ENCODE data around the gene PBX2.
"Not testable (repeated sequence)": the region's sequence is repeated elsewhere in the genome, so short reads cannot be mapped to it uniquely, and the experiment has no call there.

PBX2 gene

DNA sequence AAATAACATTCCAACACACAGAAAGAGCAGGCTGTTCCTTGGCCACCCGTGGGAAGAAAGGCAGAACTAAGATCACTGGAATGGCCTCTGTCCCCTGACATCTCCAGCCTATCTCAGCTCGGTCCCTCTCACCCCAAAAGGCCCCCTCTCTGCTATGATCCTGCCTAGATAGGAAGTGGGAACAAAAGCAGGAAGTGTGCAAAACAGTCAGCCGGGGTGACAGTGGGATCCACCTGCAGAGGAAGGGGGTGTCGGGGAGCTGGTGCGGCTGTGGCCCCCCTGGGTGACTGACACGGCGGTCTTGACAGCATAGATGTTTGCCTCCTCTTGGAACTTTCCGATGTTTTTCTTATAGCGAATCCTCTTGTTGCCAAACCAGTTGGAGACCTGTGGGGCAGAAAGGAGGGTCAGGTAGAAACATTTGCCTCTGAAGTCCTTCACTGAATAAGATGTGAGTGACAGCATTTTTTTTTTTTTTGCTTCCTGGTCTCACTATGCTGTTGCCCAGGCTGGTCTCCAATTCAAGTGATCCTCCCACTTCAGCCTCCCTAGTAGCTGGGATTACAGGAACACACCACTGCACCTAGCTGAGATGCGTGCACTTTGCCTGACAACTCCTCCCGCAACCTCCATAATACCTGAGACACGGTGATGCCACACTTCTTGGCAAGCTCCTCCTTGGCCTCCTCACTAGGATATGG lies 2.8 kb downstream of the PBX2 start:
- Mint-ChIP-seq H3K36me3 (ENCODE audit: low read depth) (peaks cover 25% of the 10 kb centered on the region), H3K4me1 (peaks cover 62% of the 10 kb centered on the region), H3K4me3 (peak overlapping the region; percentile 97), H3K9me3 (no peaks in the 10 kb centered on the region), H3K27ac (peak overlapping the region; percentile 97), H3K27me3 (ENCODE audit: low read depth, poor library complexity) (no peaks in the 10 kb centered on the region)
- DNase-seq = no peak
- TF ChIP-seq, protein P1, sequence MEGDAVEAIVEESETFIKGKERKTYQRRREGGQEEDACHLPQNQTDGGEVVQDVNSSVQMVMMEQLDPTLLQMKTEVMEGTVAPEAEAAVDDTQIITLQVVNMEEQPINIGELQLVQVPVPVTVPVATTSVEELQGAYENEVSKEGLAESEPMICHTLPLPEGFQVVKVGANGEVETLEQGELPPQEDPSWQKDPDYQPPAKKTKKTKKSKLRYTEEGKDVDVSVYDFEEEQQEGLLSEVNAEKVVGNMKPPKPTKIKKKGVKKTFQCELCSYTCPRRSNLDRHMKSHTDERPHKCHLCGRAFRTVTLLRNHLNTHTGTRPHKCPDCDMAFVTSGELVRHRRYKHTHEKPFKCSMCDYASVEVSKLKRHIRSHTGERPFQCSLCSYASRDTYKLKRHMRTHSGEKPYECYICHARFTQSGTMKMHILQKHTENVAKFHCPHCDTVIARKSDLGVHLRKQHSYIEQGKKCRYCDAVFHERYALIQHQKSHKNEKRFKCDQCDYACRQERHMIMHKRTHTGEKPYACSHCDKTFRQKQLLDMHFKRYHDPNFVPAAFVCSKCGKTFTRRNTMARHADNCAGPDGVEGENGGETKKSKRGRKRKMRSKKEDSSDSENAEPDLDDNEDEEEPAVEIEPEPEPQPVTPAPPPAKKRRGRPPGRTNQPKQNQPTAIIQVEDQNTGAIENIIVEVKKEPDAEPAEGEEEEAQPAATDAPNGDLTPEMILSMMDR (IDR thresholded peaks at IDR 0.05) = no peak

DNA sequence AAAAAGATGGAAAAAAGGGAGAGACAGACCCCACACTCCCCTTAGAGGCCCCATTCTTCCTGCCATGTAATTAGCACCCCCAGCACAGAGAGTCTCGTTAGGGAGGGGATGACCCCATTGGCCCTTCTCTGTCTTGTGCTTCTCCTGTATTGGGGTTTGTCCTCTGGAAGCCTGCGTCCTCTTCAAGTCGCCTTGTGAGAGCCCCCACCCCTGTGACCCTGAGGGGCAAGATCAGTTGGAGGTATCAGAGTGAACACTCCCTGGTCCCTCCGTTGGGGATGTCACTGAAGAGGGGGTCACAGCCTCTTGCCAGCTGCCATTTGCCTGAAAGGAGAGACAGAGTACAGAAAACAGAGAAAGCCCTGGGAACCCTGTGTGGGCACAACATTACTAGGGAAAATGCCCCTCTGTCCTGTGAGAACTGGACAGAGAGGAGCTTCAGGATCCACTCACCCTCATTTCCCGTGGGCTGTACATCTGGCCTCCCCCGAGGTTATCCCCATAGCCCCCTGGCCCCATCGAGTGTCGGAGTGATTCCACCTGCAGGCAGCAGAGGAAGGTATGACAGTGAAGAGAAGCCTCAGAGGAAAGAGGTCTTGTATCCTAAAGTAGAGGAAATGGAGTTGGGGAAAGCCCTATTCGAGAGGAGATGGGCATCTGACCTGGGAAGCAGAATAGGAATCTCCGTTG lies 3.7 kb downstream of the PBX2 start:
- peaks cover 57% of the 10 kb centered on the region for H3K4me1 Mint-ChIP-seq
- H3K27ac Mint-ChIP-seq = peak overlapping the region; percentile 95
- H3K4me3 Mint-ChIP-seq = peak overlapping the region; percentile 75
- H3K27me3 Mint-ChIP-seq (ENCODE audit: low read depth, poor library complexity); DNase-seq; H3K9me3 Mint-ChIP-seq: not testable (repeated sequence)
- peaks cover 28% of the 10 kb centered on the region for H3K36me3 Mint-ChIP-seq (ENCODE audit: low read depth)

DNA sequence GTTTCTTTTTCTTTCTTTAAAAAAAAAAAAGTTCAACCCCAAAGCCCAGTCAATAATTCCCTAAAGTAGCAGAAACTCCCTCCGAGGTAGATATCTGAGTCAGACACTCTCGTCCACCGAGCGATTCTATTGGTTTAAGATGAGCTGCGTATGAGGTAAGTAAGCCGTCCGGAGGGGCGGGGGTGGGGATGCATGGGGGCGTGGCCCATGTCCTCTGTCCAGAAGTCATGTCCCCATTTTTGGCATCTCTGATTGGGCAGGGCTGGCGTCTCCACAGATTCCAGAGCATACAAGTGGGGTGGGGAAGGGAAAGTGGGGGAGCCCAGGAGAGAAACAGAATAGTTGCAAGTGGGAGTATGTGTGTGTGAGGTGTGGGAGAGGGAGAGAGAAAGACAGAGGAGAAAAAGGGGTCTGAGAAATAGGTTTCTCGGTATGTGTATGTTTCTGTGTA lies 4.3 kb downstream of the PBX2 start:
- H3K27ac Mint-ChIP-seq = peak overlapping the region; percentile 95

DNA sequence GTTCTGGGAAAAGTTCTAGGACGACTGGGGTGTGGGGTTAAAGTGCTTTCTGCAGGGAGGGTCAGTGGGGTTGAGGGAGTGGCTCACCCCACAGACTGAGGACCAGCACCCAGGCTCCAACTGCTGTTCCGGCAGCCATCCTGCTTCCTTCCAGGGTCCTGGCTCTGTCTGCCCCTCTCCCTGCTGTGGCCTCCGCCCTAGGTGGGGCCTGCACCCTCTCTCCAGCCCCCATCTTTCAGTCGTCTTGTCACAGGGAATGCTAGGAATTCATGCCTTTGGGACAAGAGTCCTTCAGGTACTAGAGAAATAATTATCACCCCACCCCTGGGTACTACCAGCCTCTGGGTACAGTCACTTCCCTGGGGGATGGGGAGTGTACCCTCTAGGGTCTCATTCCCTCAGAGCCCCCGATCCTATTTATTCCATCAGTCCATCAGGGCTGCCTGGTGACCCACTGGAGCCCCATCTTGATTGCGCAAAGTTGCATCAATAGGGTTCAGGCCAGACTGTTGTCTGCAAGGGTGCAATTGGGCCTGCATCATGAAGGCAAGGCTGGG lies 5.8 kb downstream of the PBX2 start, which contains the start of gene AGER:
AGER (minus strand) TSS at position 170 of the 557 bp plus-strand sequence; CDS start at position 139, 31 bp downstream.
- no peaks in the 10 kb centered on the region for H3K27me3 Mint-ChIP-seq (ENCODE audit: low read depth, poor library complexity)
- H3K9me3 Mint-ChIP-seq = no peaks in the 10 kb centered on the region
- H3K36me3 Mint-ChIP-seq (ENCODE audit: low read depth) = peaks cover 44% of the 10 kb centered on the region
- peaks cover 65% of the 10 kb centered on the region for H3K4me1 Mint-ChIP-seq
- H3K4me3 Mint-ChIP-seq = no peak within 1 kb of the TSS
- TF ChIP-seq, protein P1 (IDR thresholded peaks at IDR 0.05) = no peak
- DNase-seq = no peak
- peak within 1 kb of the TSS; percentile 93 for H3K27ac Mint-ChIP-seq

More for the DNA sequence above, 4.3 kb downstream of the PBX2 start:
- peak overlapping the region; percentile 75 for H3K4me3 Mint-ChIP-seq
- H3K9me3 Mint-ChIP-seq; H3K27me3 Mint-ChIP-seq (ENCODE audit: low read depth, poor library complexity): not testable (repeated sequence)
- H3K36me3 Mint-ChIP-seq (ENCODE audit: low read depth) = peaks cover 34% of the 10 kb centered on the region
- DNase-seq = peak; percentile 63
- peaks cover 57% of the 10 kb centered on the region for H3K4me1 Mint-ChIP-seq

DNA sequence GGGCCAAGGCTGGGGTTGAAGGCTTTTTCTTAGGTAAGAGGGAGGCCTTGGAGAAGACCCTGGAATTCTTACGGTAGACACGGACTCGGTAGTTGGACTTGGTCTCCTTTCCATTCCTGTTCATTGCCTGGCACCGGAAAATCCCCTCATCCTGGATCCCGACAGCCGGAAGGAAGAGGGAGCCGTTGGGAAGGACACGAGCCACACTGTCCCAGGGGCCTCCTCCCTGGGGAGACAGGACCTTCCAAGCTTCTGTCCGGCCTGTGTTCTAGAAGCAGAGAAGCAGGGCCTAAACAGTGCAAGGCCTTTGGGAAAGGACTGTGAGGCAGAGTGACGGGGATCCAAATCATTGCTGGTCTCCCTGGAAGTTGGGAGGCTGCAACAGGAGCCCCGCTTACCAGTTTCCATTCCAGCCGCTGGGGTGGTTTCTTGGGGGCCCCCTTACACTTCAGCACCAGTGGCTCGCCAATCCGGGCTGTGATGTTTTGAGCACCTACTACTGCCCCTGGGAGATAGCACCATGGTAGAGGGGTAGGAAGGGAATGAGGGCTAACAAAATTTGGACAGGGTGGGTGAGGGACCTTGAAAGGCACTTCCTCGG lies 6.4 kb downstream of the PBX2 start:
- Mint-ChIP-seq H3K4me1 (peaks cover 65% of the 10 kb centered on the region), H3K36me3 (ENCODE audit: low read depth) (peaks cover 48% of the 10 kb centered on the region), H3K27ac (peak overlapping the region; percentile 93)

DNA sequence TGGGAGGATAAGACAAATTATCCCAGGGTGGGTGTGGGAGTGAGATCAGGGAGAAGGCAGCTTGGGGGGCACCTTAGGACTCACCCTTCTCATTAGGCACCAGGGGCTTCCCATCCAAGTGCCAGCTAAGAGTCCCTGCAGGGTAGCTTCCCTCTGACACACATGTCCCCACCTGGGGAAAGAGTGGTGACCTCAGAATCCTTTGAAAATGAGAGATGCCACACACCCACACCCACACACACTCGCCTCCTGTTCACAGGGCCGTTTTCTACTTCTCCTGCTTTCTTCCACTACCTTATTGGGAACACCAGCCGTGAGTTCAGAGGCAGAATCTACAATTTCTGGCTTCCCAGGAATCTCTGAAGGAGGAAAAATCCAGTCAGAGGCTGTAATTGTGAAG lies 7.0 kb downstream of the PBX2 start:
- H3K4me3 Mint-ChIP-seq = no peak overlapping the region
- TF ChIP-seq, protein P1 (IDR thresholded peaks at IDR 0.05) = no peak
- peaks cover 48% of the 10 kb centered on the region for H3K36me3 Mint-ChIP-seq (ENCODE audit: low read depth)
- H3K9me3 Mint-ChIP-seq = no peaks in the 10 kb centered on the region
- no peak for DNase-seq
- H3K27me3 Mint-ChIP-seq (ENCODE audit: low read depth, poor library complexity) = no peaks in the 10 kb centered on the region
- peaks cover 65% of the 10 kb centered on the region for H3K4me1 Mint-ChIP-seq
- peak overlapping the region; percentile 69 for H3K27ac Mint-ChIP-seq

More for the DNA sequence above, 6.4 kb downstream of the PBX2 start:
- TF ChIP-seq, protein P1 (IDR thresholded peaks at IDR 0.05) = no peak
- DNase-seq = no peak
- no peak overlapping the region for H3K4me3 Mint-ChIP-seq
- H3K9me3 Mint-ChIP-seq = no peaks in the 10 kb centered on the region
- no peaks in the 10 kb centered on the region for H3K27me3 Mint-ChIP-seq (ENCODE audit: low read depth, poor library complexity)

Measured in nephron progenitor cell (in vitro differentiated cells).